Right lobe of liver (tissue), 4 donors: ENCODE results near the gene CTPS1.

ENCODE experiments used
- POLR2A ChIP-seq: fragments of 450-650 bp; IDR thresholded peaks from one replicate; pipeline ENCODE4 v1.6.1; 2017; ENCODE audit warnings: antibody characterized with exemption, mild to moderate bottlenecking
- TF ChIP-seq, protein P1 (sequence below), 4 donors: fragments of 200-600 bp in 3 of 4; fragments of 450-650 bp in 1 of 4; IDR thresholded peaks; one replicate each; pipeline versions ENCODE4 v1.5.1 to v1.8.0; 2016 to 2022; ENCODE audit warnings: antibody characterized with exemption in 4 of 4, mild to moderate bottlenecking in 2 of 4
- donor health status: DM: no; HTN: no; CAD: no.
- donor health status: DM: no; HTN: no; CAD: no.
- donor health status: DM: no; HTN: yes; CAD: no.

GRCh38 chr1:40938393-40938792 is 41.1 kb upstream of the CTPS1 start:
- TF ChIP-seq, protein P1, sequence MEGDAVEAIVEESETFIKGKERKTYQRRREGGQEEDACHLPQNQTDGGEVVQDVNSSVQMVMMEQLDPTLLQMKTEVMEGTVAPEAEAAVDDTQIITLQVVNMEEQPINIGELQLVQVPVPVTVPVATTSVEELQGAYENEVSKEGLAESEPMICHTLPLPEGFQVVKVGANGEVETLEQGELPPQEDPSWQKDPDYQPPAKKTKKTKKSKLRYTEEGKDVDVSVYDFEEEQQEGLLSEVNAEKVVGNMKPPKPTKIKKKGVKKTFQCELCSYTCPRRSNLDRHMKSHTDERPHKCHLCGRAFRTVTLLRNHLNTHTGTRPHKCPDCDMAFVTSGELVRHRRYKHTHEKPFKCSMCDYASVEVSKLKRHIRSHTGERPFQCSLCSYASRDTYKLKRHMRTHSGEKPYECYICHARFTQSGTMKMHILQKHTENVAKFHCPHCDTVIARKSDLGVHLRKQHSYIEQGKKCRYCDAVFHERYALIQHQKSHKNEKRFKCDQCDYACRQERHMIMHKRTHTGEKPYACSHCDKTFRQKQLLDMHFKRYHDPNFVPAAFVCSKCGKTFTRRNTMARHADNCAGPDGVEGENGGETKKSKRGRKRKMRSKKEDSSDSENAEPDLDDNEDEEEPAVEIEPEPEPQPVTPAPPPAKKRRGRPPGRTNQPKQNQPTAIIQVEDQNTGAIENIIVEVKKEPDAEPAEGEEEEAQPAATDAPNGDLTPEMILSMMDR (IDR thresholded peaks at IDR 0.05): no peak
- TF ChIP-seq POLR2A: no peak
